ENCODE data around the gene RNH1.
"Not testable (repeated sequence)": the region's sequence is repeated elsewhere in the genome, so short reads cannot be mapped to it uniquely, and the experiment has no call there.

The RNH1 gene

GRCh38 chr11:477052-477715, 29.9 kb downstream of the RNH1 start:
- DNase-seq (ENCODE audit: low read depth): no peak

GRCh38 chr11:476416-476815, 30.6 kb downstream of the RNH1 start:
- DNase-seq (ENCODE audit: low read depth): no peak

- no peak for DNase-seq (ENCODE audit: low read depth)
Observed at GRCh38 chr11:475941-476340, 31.1 kb downstream of the RNH1 start.

GRCh38 chr11:474914-475506, 32.0 kb downstream of the RNH1 start:
- no peak for DNase-seq (ENCODE audit: low read depth)

- no peak for DNase-seq (ENCODE audit: low read depth)
Observed at GRCh38 chr11:473962-474785, 32.9 kb downstream of the RNH1 start.

- no peak for DNase-seq (ENCODE audit: low read depth)
Observed at GRCh38 chr11:473415-473814, 33.6 kb downstream of the RNH1 start.

GRCh38 chr11:472816-473215, 34.2 kb downstream of the RNH1 start:
- DNase-seq (ENCODE audit: low read depth): no peak

- DNase-seq (ENCODE audit: low read depth): no peak
Observed at GRCh38 chr11:472272-472671, 34.8 kb downstream of the RNH1 start.

GRCh38 chr11:471468-472145, 35.4 kb downstream of the RNH1 start:
- DNase-seq (ENCODE audit: low read depth): no peak

GRCh38 chr11:469684-470560, 37.1 kb downstream of the RNH1 start:
- DNase-seq (ENCODE audit: low read depth): peak; percentile 83

- DNase-seq (ENCODE audit: low read depth): not testable (repeated sequence)
Observed at GRCh38 chr11:469026-469683, 37.9 kb downstream of the RNH1 start.

- no peak for DNase-seq (ENCODE audit: low read depth)
Observed at GRCh38 chr11:468493-468892, 38.5 kb downstream of the RNH1 start.

- no peak for DNase-seq (ENCODE audit: low read depth)
Observed at GRCh38 chr11:468036-468435, 39.0 kb downstream of the RNH1 start.

GRCh38 chr11:465896-466530, 41.0 kb downstream of the RNH1 start:
- no peak for DNase-seq (ENCODE audit: low read depth)

- DNase-seq (ENCODE audit: low read depth): no peak
Observed at GRCh38 chr11:464316-464715, 42.7 kb downstream of the RNH1 start.

- no peak for DNase-seq (ENCODE audit: low read depth)
Observed at GRCh38 chr11:462107-462890, 44.7 kb downstream of the RNH1 start.

GRCh38 chr11:461626-462025, 45.4 kb downstream of the RNH1 start:
- no peak for DNase-seq (ENCODE audit: low read depth)

GRCh38 chr11:460331-461199, 46.5 kb downstream of the RNH1 start:
- DNase-seq (ENCODE audit: low read depth): no peak
